GM12872 (cell line): ENCODE data around the gene OR2S2.

ENCODE experiments used
- TF ChIP-seq, protein P1 (sequence below): IDR thresholded peaks from 3 replicates; pipeline ENCODE4 v1.5.1; 2011; ENCODE audit warnings: low read depth, mild to moderate bottlenecking, low read length, moderate library complexity; ENCODE audit not compliant: insufficient read depth

The OR2S2 gene

DNA sequence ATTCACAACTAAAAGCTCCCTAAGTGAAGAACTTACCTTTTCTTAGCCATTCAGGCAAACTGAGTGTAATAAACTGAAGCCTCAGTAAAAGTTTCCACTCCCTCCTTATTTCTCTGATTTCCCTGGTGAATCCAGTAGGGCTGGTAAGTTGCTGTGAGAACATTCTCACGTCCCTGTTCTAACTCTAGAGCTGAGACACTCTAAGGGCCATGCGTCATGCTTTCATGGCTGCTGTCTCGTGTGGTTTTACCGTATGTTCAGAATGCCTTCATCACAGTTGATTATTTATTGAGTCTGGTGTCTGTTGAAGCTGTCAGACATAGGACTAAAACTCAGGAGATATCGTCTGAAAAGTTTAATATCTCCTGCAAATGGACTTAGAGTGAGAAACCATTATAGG is 1.3 kb downstream of the OR2S2 start:
- TF ChIP-seq, protein P1, sequence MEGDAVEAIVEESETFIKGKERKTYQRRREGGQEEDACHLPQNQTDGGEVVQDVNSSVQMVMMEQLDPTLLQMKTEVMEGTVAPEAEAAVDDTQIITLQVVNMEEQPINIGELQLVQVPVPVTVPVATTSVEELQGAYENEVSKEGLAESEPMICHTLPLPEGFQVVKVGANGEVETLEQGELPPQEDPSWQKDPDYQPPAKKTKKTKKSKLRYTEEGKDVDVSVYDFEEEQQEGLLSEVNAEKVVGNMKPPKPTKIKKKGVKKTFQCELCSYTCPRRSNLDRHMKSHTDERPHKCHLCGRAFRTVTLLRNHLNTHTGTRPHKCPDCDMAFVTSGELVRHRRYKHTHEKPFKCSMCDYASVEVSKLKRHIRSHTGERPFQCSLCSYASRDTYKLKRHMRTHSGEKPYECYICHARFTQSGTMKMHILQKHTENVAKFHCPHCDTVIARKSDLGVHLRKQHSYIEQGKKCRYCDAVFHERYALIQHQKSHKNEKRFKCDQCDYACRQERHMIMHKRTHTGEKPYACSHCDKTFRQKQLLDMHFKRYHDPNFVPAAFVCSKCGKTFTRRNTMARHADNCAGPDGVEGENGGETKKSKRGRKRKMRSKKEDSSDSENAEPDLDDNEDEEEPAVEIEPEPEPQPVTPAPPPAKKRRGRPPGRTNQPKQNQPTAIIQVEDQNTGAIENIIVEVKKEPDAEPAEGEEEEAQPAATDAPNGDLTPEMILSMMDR: no peak

DNA sequence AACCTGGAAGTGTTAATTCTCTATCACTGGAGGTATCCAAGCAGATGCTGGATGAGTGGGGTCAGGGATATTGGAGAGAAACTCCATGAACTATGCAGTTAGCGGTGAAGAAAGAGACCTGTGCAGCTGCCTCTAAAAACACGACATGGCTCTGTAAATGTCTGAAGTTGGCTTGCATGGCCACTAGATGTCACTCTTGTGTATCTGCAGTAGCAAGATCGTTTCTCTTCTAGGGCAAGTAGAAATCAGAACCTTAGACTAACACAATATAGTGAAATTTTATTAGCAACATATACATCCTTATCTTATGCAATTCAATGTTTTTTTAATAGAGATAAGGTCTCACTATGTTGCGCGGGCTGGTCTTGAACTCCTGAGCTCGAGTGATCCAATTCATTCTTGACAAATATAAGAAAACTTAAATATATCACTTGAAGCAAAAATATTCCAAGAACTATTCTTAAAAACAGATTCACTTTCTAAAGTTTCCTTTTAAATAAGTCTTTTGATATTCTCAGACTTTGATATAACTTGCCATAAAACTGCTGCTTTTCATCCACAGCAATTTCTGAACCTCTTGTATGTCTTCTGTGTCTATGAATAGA is 2.9 kb downstream of the OR2S2 start:
- TF ChIP-seq, protein P1: peak; percentile 83

DNA sequence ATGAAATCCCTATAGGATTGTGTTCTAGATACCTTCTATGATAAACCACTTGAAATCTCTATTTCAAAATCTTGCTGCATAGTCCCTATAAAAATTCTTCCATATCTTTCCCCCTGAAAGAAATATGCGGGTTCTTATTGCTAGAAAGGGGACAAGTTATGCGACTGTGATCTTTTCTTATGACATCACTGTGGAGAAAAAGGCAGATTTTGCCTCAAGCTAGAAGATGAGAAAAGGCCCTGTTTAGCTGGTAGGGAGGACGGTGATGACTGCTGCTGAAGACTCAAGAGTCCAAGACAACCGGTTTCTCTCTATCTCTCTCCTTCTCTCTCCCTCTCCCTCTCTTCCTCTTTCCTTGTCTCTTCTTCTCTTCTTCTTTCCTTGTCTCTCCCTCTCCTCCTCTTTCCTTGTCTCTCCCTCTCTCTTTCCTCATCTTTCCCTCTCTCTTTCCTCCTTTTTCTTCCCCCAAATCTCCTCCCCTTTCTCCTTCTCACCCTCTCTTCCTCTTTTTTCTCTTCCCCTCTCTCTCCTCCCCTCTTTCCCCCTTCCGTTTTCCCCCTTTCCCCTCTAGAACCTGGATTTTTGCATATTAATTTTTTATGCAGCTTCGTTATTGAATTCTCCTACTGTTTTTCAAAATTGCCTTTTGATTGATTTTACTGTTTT is 5.3 kb downstream of the OR2S2 start:
- TF ChIP-seq, protein P1: no peak

DNA sequence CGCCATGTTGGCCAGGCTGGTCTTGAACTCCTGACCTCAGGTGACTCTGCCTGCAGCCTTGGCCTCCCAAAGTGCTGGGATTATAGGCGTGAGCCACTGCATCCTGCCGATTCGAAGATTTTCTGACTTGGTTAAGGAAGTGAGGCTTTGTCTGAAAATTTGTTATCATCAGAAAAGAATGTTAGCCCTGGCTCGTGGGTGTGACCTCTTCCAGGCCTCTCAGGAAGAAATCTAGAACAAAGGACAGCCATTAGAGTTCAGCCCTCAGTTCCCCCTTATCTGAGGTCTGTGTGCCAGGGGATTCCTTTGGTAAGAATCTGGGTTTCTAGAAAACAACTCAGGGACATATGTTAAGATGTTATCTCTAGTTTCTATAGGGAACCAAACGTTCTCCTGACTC is 6.2 kb downstream of the OR2S2 start:
- TF ChIP-seq, protein P1: no peak

DNA sequence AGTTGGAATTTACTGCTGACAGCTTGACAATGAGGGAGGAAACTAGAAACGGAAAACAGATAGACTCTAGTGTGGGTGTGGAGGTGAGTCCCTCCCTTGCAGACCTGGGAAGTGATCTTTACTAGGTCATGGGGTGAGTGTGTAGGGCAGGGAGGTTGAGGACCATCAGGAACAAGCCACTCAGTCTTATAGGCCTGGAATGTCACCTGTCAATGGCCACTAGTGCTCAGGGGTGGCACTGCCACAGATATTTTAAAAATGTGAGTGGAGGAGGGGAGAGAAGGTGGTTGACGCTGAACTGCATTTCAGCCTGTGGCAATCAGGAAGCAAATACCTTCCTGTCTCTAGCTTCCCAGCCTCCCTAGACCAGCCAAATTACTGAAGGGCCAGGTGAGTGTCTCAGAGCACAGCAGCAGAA is 9.0 kb downstream of the OR2S2 start:
- TF ChIP-seq, protein P1: no peak

DNA sequence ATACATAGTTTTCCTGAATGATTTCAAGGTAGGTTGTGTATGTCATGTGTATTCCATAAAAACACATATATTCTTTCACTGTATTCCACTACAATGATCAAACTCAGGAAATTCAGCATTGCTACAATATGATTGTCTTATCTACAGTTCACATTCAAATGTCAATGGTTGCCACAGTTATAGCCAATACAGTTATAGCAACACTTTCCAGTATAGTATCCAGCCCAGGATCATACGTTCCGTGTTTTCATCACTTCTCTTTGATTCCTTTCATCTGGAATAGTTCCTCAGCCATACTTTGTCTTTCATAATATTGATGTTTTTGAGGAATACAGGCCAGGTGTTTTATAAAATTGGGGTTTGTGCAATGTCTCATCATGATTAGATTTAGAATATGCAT is 9.5 kb downstream of the OR2S2 start:
- TF ChIP-seq, protein P1: no peak

DNA sequence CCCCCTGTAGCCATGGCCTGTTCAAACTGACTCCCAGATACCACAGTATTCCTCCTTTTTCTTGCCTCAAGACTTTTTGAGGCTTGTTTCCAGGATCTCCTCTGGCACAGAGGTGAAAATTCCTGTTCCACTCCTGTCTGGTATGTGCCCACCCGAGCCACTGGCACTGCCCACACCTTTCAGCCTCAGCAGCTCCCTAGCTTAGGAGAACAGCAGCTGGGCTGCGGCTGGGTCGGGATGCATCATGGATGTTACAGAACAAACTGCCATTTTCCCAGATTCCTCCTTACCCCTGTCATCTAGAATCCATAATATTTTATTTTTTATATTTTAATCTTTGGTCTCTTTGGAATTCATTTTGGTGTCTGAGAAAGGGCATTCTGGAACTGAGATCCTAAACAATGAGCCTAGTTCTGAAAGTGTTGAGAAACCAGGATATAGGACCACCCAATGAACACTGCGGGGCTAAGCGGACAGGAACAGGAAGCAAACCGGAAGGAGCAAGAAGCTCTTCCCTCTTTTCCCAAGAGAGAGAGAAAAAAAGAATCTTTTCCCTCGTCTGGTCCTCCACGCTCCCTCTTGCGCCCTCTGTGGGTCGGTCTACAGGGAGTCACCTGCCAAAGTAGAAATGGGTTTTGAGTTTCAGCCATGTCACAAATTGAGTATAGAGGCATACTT is 12.5 kb downstream of the OR2S2 start:
- TF ChIP-seq, protein P1: peak; percentile 86
